Sigmoid colon (tissue), 7 donors: ENCODE data around the gene IL17C. TPM values are rescaled to one million over a fixed set of nuclear protein-coding genes. Genes with fewer than 3 reads are reported as not detected.

ENCODE experiments used
- DNase-seq: peaks from one replicate; pipeline ENCODE4 v3.0.0-alpha.2; 2019
- H3K27ac ChIP-seq, 4 donors: fragments of 200-600 bp; sonication (generic); one replicate each; pipeline ENCODE4 v1.5.1; 2016 to 2019; ENCODE audit warnings: mild to moderate bottlenecking in 1 of 4
- H3K27me3 ChIP-seq, 3 donors: fragments of 200-600 bp; sonication (generic); one replicate each; pipeline ENCODE4 v1.5.1; 2019; ENCODE audit warnings: mild to moderate bottlenecking in 1 of 3
- H3K36me3 ChIP-seq, 4 donors: fragments of 200-600 bp; sonication (generic); one replicate each; pipeline ENCODE4 v1.5.1; 2016 to 2019
- H3K4me1 ChIP-seq, 4 donors: fragments of 200-600 bp; sonication (generic); one replicate each; pipeline ENCODE4 v1.5.1; 2017 to 2019
- H3K4me3 ChIP-seq, 4 donors: fragments of 200-600 bp; sonication (generic); one replicate each; pipeline ENCODE4 v1.5.1; 2017 to 2019; ENCODE audit warnings: mild to moderate bottlenecking in 2 of 4, moderate library complexity in 1 of 4
- H3K9me3 ChIP-seq, 4 donors: fragments of 200-600 bp in 3 of 4; sonication (generic) in 3 of 4; one replicate each; pipeline versions ENCODE4 v1.5.1 to v1.6.1; 2013 to 2019
- EP300 ChIP-seq, 4 donors: sonication (generic); formaldehyde crosslinking; IDR thresholded peaks; one replicate each; pipeline ENCODE4 v1.6.1; 2017; ENCODE audit warnings: antibody characterized with exemption in 4 of 4
- POLR2A ChIP-seq, 2 donors: fragments of 450-650 bp; IDR thresholded peaks; one replicate each; pipeline ENCODE4 v1.6.1; 2016; ENCODE audit warnings: antibody characterized with exemption in 2 of 2, mild to moderate bottlenecking in 2 of 2, moderate library complexity in 2 of 2
- POLR2AphosphoS5 ChIP-seq, 4 donors: sonication (generic); formaldehyde crosslinking; IDR thresholded peaks; one replicate each; pipeline ENCODE4 v1.6.1; 2017; ENCODE audit warnings: antibody characterized with exemption in 4 of 4
- WGBS, 2 donors: extraction: QIAGEN DNeasy Blood & Tissue Kit; methylation state at CpG; one replicate each; pipeline ENCODE4 v1.1.7; 2013; 5-methylcytosine and 5-hydroxymethylcytosine counted together
- intact Hi-C: fragments of 100-400 bp; cut with DNase I; formaldehyde crosslinking; loops from one replicate; pipeline ENCODE4 v1.15.1; 2023
- polyA plus RNA-seq, 3 donors: library from polyadenylated mRNA; stranded (reverse); fragments of 200-250 nt; gene quantifications; one replicate each; pipeline ENCODE4 v1.2.3, GENCODE V29; 2013
- total RNA-seq, 4 donors: library from RNA; depleted of rRNA; stranded (reverse); fragments of >200 nt; gene quantifications; one replicate each; pipeline ENCODE4 v1.1.0, GENCODE V29; 2016
- TF ChIP-seq, protein P1 (sequence below), 4 experiments: fragments of 450-650 bp in 3 of 4; fragments of 200-600 bp in 1 of 4; IDR thresholded peaks; one replicate each; pipeline ENCODE4 v1.5.1; 2016 to 2019; ENCODE audit warnings: antibody characterized with exemption in 4 of 4, mild to moderate bottlenecking in 3 of 4, moderate library complexity in 2 of 4
- donor health status: healthy with polysubstance abuse.
- donor health status: Bipolar disorder and iron deficiency.
- donor health status: healthy.

IL17C gene
- total and polyA plus RNA-seq, 7 donors = 0.96 TPM; not detected in 6

DNA sequence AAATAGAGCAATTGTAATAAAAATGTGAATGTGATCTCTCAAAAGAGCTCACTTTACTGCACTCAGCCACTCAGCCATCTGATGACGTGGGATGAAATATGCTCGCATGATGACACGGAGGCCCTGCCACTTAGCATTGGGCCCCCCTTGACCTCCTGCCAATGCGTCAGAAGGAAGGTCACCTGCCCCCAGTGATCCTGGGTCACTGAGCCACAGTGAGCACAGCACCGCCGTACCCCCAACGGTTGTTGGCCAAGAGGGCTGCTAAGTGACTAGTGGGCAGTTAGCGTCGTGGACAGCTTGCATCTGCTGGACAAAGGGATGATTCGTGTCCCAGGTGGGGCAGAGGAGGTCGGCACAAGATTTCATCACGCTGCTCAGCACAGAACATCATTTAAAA is 45.3 kb upstream of the IL17C start:
- Histone ChIP-seq H3K9me3 (no peaks in the 10 kb centered on the region), H3K4me1 (no peaks in the 10 kb centered on the region), H3K27me3 (no peaks in the 10 kb centered on the region), H3K36me3 (peaks cover 0 to 40% (median 26%) of the 10 kb centered on the region in 4 donors), H3K27ac (no peak overlapping the region), H3K4me3 (no peak overlapping the region)
- intact Hi-C loops = no loop called here
- TF ChIP-seq POLR2A (IDR thresholded peaks at IDR 0.05) (no peak), EP300 (IDR thresholded peaks at IDR 0.05) (no peak), POLR2AphosphoS5 (IDR thresholded peaks at IDR 0.05) (no peak)
- TF ChIP-seq, protein P1, sequence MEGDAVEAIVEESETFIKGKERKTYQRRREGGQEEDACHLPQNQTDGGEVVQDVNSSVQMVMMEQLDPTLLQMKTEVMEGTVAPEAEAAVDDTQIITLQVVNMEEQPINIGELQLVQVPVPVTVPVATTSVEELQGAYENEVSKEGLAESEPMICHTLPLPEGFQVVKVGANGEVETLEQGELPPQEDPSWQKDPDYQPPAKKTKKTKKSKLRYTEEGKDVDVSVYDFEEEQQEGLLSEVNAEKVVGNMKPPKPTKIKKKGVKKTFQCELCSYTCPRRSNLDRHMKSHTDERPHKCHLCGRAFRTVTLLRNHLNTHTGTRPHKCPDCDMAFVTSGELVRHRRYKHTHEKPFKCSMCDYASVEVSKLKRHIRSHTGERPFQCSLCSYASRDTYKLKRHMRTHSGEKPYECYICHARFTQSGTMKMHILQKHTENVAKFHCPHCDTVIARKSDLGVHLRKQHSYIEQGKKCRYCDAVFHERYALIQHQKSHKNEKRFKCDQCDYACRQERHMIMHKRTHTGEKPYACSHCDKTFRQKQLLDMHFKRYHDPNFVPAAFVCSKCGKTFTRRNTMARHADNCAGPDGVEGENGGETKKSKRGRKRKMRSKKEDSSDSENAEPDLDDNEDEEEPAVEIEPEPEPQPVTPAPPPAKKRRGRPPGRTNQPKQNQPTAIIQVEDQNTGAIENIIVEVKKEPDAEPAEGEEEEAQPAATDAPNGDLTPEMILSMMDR (IDR thresholded peaks at IDR 0.05) = no peak
- WGBS, 2 donors = 95 to 96% methylated on average over 12 of the region's 12 CpGs
- DNase-seq = no peak

DNA sequence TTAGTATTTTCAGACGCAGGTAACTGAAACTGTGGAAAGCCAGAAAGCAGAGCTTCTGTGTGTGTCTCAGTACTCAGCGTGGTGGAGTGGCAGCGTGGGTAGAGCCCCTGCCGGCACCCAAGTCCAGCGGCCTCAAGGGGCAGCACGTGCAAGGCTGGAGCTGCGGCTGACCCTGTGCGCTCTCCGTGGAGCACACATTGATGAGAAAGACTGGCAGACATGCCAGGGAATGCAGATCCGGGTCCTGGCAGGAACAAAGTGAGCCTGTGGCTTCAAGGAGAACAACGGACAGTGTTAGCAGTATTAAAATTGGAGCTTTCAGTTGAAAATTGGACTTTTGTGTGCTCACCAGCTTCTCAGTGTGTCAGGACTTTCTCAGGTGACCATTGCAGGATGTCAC is 44.9 kb upstream of the IL17C start:
- TF ChIP-seq EP300 (IDR thresholded peaks at IDR 0.05) (no peak), POLR2A (IDR thresholded peaks at IDR 0.05) (no peak), POLR2AphosphoS5 (IDR thresholded peaks at IDR 0.05) (no peak)
- Histone ChIP-seq H3K36me3 (peaks cover 0 to 40% (median 24%) of the 10 kb centered on the region in 4 donors), H3K4me3 (no peak overlapping the region), H3K4me1 (no peaks in the 10 kb centered on the region), H3K27me3 (no peaks in the 10 kb centered on the region), H3K27ac (no peak overlapping the region), H3K9me3 (no peaks in the 10 kb centered on the region)
- intact Hi-C loops = no loop called here
- no peak for DNase-seq
- 85 to 88% methylated on average over 11 of the region's 11 CpGs for WGBS, 2 donors

DNA sequence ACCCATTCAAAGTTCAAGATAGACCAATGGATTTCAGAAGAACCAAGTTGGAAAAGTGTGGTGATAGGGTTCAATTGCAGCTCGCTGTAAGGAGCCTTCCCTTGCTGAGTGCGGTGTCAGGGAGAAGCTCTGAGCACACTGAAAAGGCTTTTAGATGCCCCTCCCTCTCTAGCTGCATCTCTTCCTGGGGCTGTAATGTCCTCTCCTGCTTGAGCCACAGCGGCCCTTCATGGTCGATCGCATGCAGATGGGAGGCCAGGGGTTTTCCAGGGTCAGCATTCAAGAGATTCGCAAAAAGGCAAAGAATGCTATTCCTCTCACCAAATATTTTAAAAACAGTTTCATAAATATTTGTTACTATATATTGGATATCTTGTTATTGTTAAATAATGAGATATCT is 44.5 kb upstream of the IL17C start:
- WGBS, 2 donors = 91 to 94% methylated on average over 6 of the region's 6 CpGs
- Histone ChIP-seq H3K9me3 (no peaks in the 10 kb centered on the region), H3K27ac (no peak overlapping the region), H3K27me3 (no peaks in the 10 kb centered on the region), H3K36me3 (peaks cover 0 to 40% (median 23%) of the 10 kb centered on the region in 4 donors), H3K4me3 (no peak overlapping the region), H3K4me1 (no peaks in the 10 kb centered on the region)
- intact Hi-C loops = no loop called here
- no peak for DNase-seq
- TF ChIP-seq, protein P1 (IDR thresholded peaks at IDR 0.05) = no peak
- no peak for TF ChIP-seq POLR2AphosphoS5 (IDR thresholded peaks at IDR 0.05)
- TF ChIP-seq POLR2A (IDR thresholded peaks at IDR 0.05) = no peak
- TF ChIP-seq EP300 (IDR thresholded peaks at IDR 0.05) = no peak

- WGBS, 2 donors = 91 to 93% methylated on average over 6 of the region's 6 CpGs
- no peak overlapping the region for H3K27ac ChIP-seq
- no peak for DNase-seq
- TF ChIP-seq POLR2A (IDR thresholded peaks at IDR 0.05) = no peak
- TF ChIP-seq EP300 (IDR thresholded peaks at IDR 0.05) = no peak
- TF ChIP-seq POLR2AphosphoS5 (IDR thresholded peaks at IDR 0.05) = no peak
- TF ChIP-seq, protein P1 (IDR thresholded peaks at IDR 0.05) = no peak
- no peak overlapping the region for H3K4me3 ChIP-seq
- peaks cover 0 to 40% (median 23%) of the 10 kb centered on the region in 4 donors for H3K36me3 ChIP-seq
- H3K9me3 ChIP-seq = no peaks in the 10 kb centered on the region
- intact Hi-C loops = no loop called here
- H3K4me1 ChIP-seq = peaks cover 0 to 2% (median 0%) of the 10 kb centered on the region in 4 donors
- H3K27me3 ChIP-seq = no peaks in the 10 kb centered on the region
These were observed 43.3 kb upstream of the IL17C start for GRCh38 chr16:88595101-88595500.

GRCh38 chr16:88595921-88596320 is 42.5 kb upstream of the IL17C start:
- peaks cover 0 to 42% (median 27%) of the 10 kb centered on the region in 4 donors for H3K36me3 ChIP-seq
- peaks cover 0 to 5% (median 0%) of the 10 kb centered on the region in 4 donors for H3K4me1 ChIP-seq
- H3K9me3 ChIP-seq = no peaks in the 10 kb centered on the region
- no peak overlapping the region for H3K4me3 ChIP-seq
- no peaks in the 10 kb centered on the region for H3K27me3 ChIP-seq
- H3K27ac ChIP-seq = no peak overlapping the region
- TF ChIP-seq EP300 (IDR thresholded peaks at IDR 0.05) (no peak), POLR2A (IDR thresholded peaks at IDR 0.05) (no peak), POLR2AphosphoS5 (IDR thresholded peaks at IDR 0.05) (no peak)
- TF ChIP-seq, protein P1 (IDR thresholded peaks at IDR 0.05) = no peak
- intact Hi-C loops = no loop called here
- 92 to 93% methylated on average over 10 of the region's 10 CpGs for WGBS, 2 donors
- no peak for DNase-seq
